K562 (cell line): Measurements from ENCODE around the gene MAP1S. TPM values are rescaled to one million over a fixed set of nuclear protein-coding genes. Genes with fewer than 3 reads are reported as not detected.
A peak's percentile ranks its signal among the peaks of the same experiment; 100 is the strongest.

Source experiments
- ATAC-seq: fragments of 200-7000 bp; cut with Tn5 transposase; 3 replicates; pipeline ENCODE4 v1.9.1; 2020; ENCODE audit warnings: moderate library complexity
- BruUV-seq: library from RNA; stranded (reverse); fragments of 400-500 nt; replicated peaks from 2 replicates; lab custom pipeline; 2021; lab: Mats Ljungman, UMichigan
- CTCF ChIA-PET: fragments of 300-600 bp; formaldehyde crosslinking; extraction: SDS; loops from one replicate; lab custom pipeline; 2021; ENCODE audit warnings: low intra/inter-chr PET ratio; lab: Yijun Ruan, JAX
- POLR2A ChIA-PET: fragments of 300-600, 350-650 bp; sonication (Branson Sonifier 250); formaldehyde crosslinking; extraction: SDS; loops from one replicate; lab custom pipeline; 2021; ENCODE audit warnings: antibody characterized with exemption, inconsistent platforms; lab: Yijun Ruan, JAX
- DNase-seq, 4 experiments: peaks; one replicate each; pipeline versions ENCODE4 v3.0.0 to v3.0.0-alpha.2; 2011 to 2018; ENCODE audit warnings: low spot score in 3 of 4, mixed read lengths in 3 of 4; ENCODE audit errors: extremely low read depth in 1 of 4
- FAIRE-seq: peaks from 2 replicates; lab custom pipeline; 2011; peaks lifted over from hg19 to GRCh38; lab: Jason Lieb, UNC
- H2AFZ ChIP-seq: 2 replicates; pipeline ENCODE4 v1.6.0; 2011; ENCODE audit warnings: low read depth, low read length, control low read depth, inconsistent platforms
- H3K27ac ChIP-seq: fragments of 200-600 bp; 3 replicates; pipeline ENCODE4 v1.8.0; 2011; ENCODE audit warnings: low read depth, mild to moderate bottlenecking, control low read depth, inconsistent platforms, low read length, moderate library complexity, mixed read lengths; ENCODE audit errors: extremely low read depth
- H3K27me3 ChIP-seq, 2 experiments: fragments of 300-600 bp in 1 of 2; 2 replicates in 1 of 2; 3 replicates in 1 of 2; pipeline versions ENCODE4 v1.6.0 to v1.8.0; 2011; ENCODE audit warnings: inconsistent platforms in 2 of 2, low read length in 2 of 2, mild to moderate bottlenecking in 1 of 2, mixed read lengths in 1 of 2, moderate library complexity in 1 of 2; ENCODE audit not compliant: control insufficient read depth in 2 of 2, insufficient read depth in 2 of 2
- H3K36me3 ChIP-seq: fragments of 300-600 bp; 3 replicates; pipeline ENCODE4 v1.8.0; 2011; ENCODE audit warnings: mild to moderate bottlenecking, low read length, inconsistent platforms; ENCODE audit not compliant: control insufficient read depth, insufficient read depth
- H3K4me1 ChIP-seq, 2 experiments: fragments of 200-600 bp in 1 of 2; replicated peaks in 1 of 2; 2 replicates in 1 of 2; 3 replicates in 1 of 2; pipeline versions ENCODE4 v1.5.1 to v1.8.0; 2011; ENCODE audit warnings: inconsistent platforms in 2 of 2, low read length in 2 of 2, mild to moderate bottlenecking in 1 of 2, mixed read lengths in 1 of 2, moderate library complexity in 1 of 2; ENCODE audit not compliant: control insufficient read depth in 2 of 2, insufficient read depth in 2 of 2
- H3K4me2 ChIP-seq: 2 replicates; pipeline ENCODE4 v1.6.1; 2011; ENCODE audit warnings: low read length, control low read depth, inconsistent platforms, mixed read lengths; ENCODE audit not compliant: insufficient read depth
- H3K4me3 ChIP-seq: fragments of 200-600 bp; sonication (generic), shearing (Covaris generic); 2 replicates; pipeline ENCODE4 v1.5.1; 2016; ENCODE audit warnings: control low read depth, inconsistent platforms
- H3K79me2 ChIP-seq: fragments of 200-600 bp; 3 replicates; pipeline ENCODE4 v1.8.0; 2011; ENCODE audit warnings: low read length, inconsistent platforms; ENCODE audit not compliant: control insufficient read depth, insufficient read depth
- H3K9ac ChIP-seq, 2 experiments: 2 replicates each; pipeline versions ENCODE4 v1.6.0 to v1.6.1; 2011; ENCODE audit warnings: low read depth in 2 of 2, low read length in 2 of 2, control low read depth in 1 of 2, inconsistent platforms in 1 of 2, mild to moderate bottlenecking in 1 of 2, mixed read lengths in 1 of 2; ENCODE audit not compliant: insufficient read depth in 1 of 2
- H3K9me1 ChIP-seq: one replicate; pipeline ENCODE4 v1.6.0; 2011; ENCODE audit warnings: inconsistent platforms, mild to moderate bottlenecking, low read length, moderate library complexity; ENCODE audit not compliant: control insufficient read depth, insufficient read depth
- H3K9me3 ChIP-seq: replicated peaks from 2 replicates; pipeline ENCODE4 v1.5.1; 2011; ENCODE audit warnings: low read depth, low read length, inconsistent platforms; ENCODE audit not compliant: control insufficient read depth, insufficient read depth
- H4K20me1 ChIP-seq: replicated peaks from 2 replicates; pipeline ENCODE4 v1.6.1; 2011; ENCODE audit warnings: low read length, inconsistent platforms, mixed read lengths; ENCODE audit not compliant: control insufficient read depth, insufficient read depth
- ARID2 ChIP-seq: fragments of 450-650 bp; IDR thresholded peaks from 2 replicates; pipeline ENCODE4 v1.6.1; 2017; ENCODE audit warnings: antibody characterized with exemption, mild to moderate bottlenecking
- ATF3 ChIP-seq, 2 experiments: fragments of 450-650 bp in 1 of 2; sonication (generic) in 1 of 2; formaldehyde crosslinking in 1 of 2; IDR thresholded peaks in 1 of 2; conservative IDR thresholded peaks in 1 of 2; 2 replicates each; pipeline versions ENCODE4 v1.6.1 to v1.8.1; 2016 to 2023; ENCODE audit warnings: mild to moderate bottlenecking in 2 of 2, moderate library complexity in 2 of 2, inconsistent platforms in 1 of 2, missing genetic modification reagents in 1 of 2
- CBX3 ChIP-seq, 2 experiments: IDR thresholded peaks; 1 replicate in 1 of 2; 2 replicates in 1 of 2; pipeline ENCODE4 v1.6.1; 2012; ENCODE audit warnings: inconsistent platforms in 2 of 2, low read length in 2 of 2, borderline replicate concordance in 1 of 2, control low read depth in 1 of 2
- CEBPG ChIP-seq, 3 experiments: fragments of 200-800 bp in 1 of 3; sonication (Bioruptor generic) in 1 of 3; sonication (generic) in 1 of 3; formaldehyde crosslinking in 1 of 3; IDR thresholded peaks in 2 of 3; conservative IDR thresholded peaks in 1 of 3; 2 replicates each; pipeline versions ENCODE4 v1.6.1 to v1.8.0; 2016 to 2022; ENCODE audit warnings: missing compliant biosample characterization in 2 of 3, missing genetic modification characterization in 2 of 3, mild to moderate bottlenecking in 1 of 3, missing genetic modification reagents in 1 of 3
- CHCHD3 ChIP-seq: fragments of 250-450 bp; sonication (Bioruptor Pico); IDR thresholded peaks from 2 replicates; pipeline ENCODE4 v2.1.2; 2022; ENCODE audit warnings: mild to moderate bottlenecking
- CHD1 ChIP-seq: fragments of 200-600 bp; sonication (generic); IDR thresholded peaks from one replicate; pipeline ENCODE4 v1.6.1; 2012; ENCODE audit warnings: mild to moderate bottlenecking, moderate library complexity, low read length, inconsistent platforms
- CREB3 ChIP-seq: fragments of 450-650 bp; conservative IDR thresholded peaks from 2 replicates; pipeline ENCODE4 v1.6.1; 2016; ENCODE audit warnings: missing genetic modification characterization, low read depth, mild to moderate bottlenecking, missing compliant biosample characterization, moderate library complexity
- HNRNPUL1 ChIP-seq: fragments of 200-400 bp; formaldehyde crosslinking; IDR thresholded peaks from 2 replicates; pipeline ENCODE4 v1.6.1; 2017; ENCODE audit warnings: low read length
- NFRKB ChIP-seq: fragments of 450-650 bp; IDR thresholded peaks from 2 replicates; pipeline ENCODE4 v1.6.1; 2016; ENCODE audit warnings: low read depth
- NR1H2 ChIP-seq: sonication (generic); formaldehyde crosslinking; IDR thresholded peaks from 2 replicates; pipeline ENCODE4 v1.4.0; 2020; ENCODE audit warnings: mild to moderate bottlenecking, missing genetic modification reagents
- NR2C1 ChIP-seq, 2 experiments: fragments of 450-650 bp; IDR thresholded peaks; 2 replicates each; pipeline ENCODE4 v1.6.1; 2017; ENCODE audit warnings: mild to moderate bottlenecking in 2 of 2, antibody characterized with exemption in 1 of 2, inconsistent platforms in 1 of 2, missing compliant biosample characterization in 1 of 2, missing genetic modification characterization in 1 of 2
- PHF8 ChIP-seq: fragments of 200-600 bp; sonication (generic); IDR thresholded peaks from 2 replicates; pipeline ENCODE4 v1.6.1; 2012; ENCODE audit warnings: mixed run types, mild to moderate bottlenecking, inconsistent platforms, low read length, moderate library complexity, borderline replicate concordance
- RERE ChIP-seq: sonication (generic); formaldehyde crosslinking; IDR thresholded peaks from 2 replicates; pipeline ENCODE4 v1.8.0; 2023; ENCODE audit warnings: missing genetic modification reagents, mild to moderate bottlenecking, borderline replicate concordance
- WGBS: fragments of 100-300 bp; shearing (Covaris generic); methylation state at CpG from one replicate; pipeline ENCODE4 v1.1.6; 2016; ENCODE audit warnings: low coverage, mixed read lengths; ENCODE audit not compliant: insufficient coverage; ENCODE audit errors: missing lambda C conversion rate; 5-methylcytosine and 5-hydroxymethylcytosine counted together
- in situ Hi-C: fragments of 300-500 bp; cut with MboI; formaldehyde crosslinking; loops from 4 replicates; pipeline ENCODE4 v1.15.0; 2018; ENCODE audit warnings: inconsistent platforms, mixed read lengths
- intact Hi-C: fragments of 100-400 bp; cut with micrococcal nuclease; formaldehyde crosslinking; loops from 2 replicates; pipeline ENCODE4 v1.14.2; 2022
- polyA plus RNA-seq, 8 experiments: library from polyadenylated mRNA; depleted of rRNA in 4 of 8; stranded (reverse) in 5 of 8; unstranded in 3 of 8; fragments of >200 nt; fragmentation: Nextera tagmentation in 2 of 8; fragmentation: Illumina TruSeq in 1 of 8; extraction: Ambion mirVana in 2 of 8; extraction: Trizol in 1 of 8; gene quantifications; 2 replicates each; pipeline versions ENCODE4 v1.2.1 to v1.2.3, GENCODE V29; 2011 to 2014; ENCODE audit warnings: inconsistent platforms in 1 of 8, missing spikeins in 1 of 8
- total RNA-seq, 7 experiments: library from RNA; depleted of rRNA in 6 of 7; stranded (reverse); fragments of >200 nt in 6 of 7; fragmentation: Illumina TruSeq in 2 of 7; extraction: Trizol in 2 of 7; gene quantifications; 2 replicates each; pipeline versions ENCODE4 v1.2.1 to v1.2.3, GENCODE V29; 2011 to 2021; ENCODE audit warnings: low replicate concordance in 1 of 7

Gene MAP1S
- total and polyA plus RNA-seq, 9 of the 15 experiments (the other 6 are each of a cell fraction or from before 2014, with no cell fraction given), result 2.0 to 81.0 (median 9.5) TPM

GRCh38 chr19:17751912-17752273 is 32.6 kb downstream of the MAP1S start:
- no peaks in the 10 kb centered on the region for H3K9me3 ChIP-seq
- TSS peak; percentile 69 for BruUV-seq
- CTCF ChIA-PET, result no interaction called here
- H3K4me1 ChIP-seq, result peaks cover 14 to 48% of the 10 kb centered on the region in 2 experiments
- ATAC-seq, result no peak
- peak overlapping the region; percentile 84 for H2AFZ ChIP-seq
- H4K20me1 ChIP-seq, result no peaks in the 10 kb centered on the region; the same call in 1 of the 2 replicates
- H3K27me3 ChIP-seq, result no peaks in the 10 kb centered on the region
- peaks cover 35% of the 10 kb centered on the region; the same call in 2 of the 3 replicates for H3K36me3 ChIP-seq
- no peaks in the 10 kb centered on the region for H3K9me1 ChIP-seq
- POLR2A ChIA-PET, result interaction anchor here (0.6 to 4.6 kb wide), 8 partner anchors 9 to 135 kb away, joined by 3 to 29 read pairs (median 5); no protein-coding TSS in a partner anchor
- intact Hi-C loops (no loop called here), in situ Hi-C loops (no loop called here)
- H3K79me2 ChIP-seq, result peaks cover 48% of the 10 kb centered on the region
- no peak for FAIRE-seq
- DNase-seq, result no peak
- H3K27ac ChIP-seq, result peak overlapping the region; percentile 92
- H3K9ac ChIP-seq, result peak overlapping the region; percentile 91 to 93
- H3K4me2 ChIP-seq, result peak overlapping the region; percentile 95
- H3K4me3 ChIP-seq, result peak overlapping the region; percentile 70
- 4% methylated on average over 2 of the region's 2 CpGs for WGBS
- TF ChIP-seq CREB3 (tag) (0 out of 2 replicates have a peak, but pooled peaks have one; percentile 3), ARID2 (peak; percentile 2; the same call in 1 of the 2 replicates), NR2C1 (IDR thresholded peaks at IDR 0.05) (no peak), NR2C1 (tag; IDR thresholded peaks at IDR 0.05) (no peak), CEBPG (CRISPR knock-in tag; IDR thresholded peaks at IDR 0.05) (peak; percentile 72), CEBPG (tag; conservative IDR thresholded peaks at IDR 0.05 in 1 of 2, IDR thresholded peaks at IDR 0.05 in 1 of 2) (peak in 1 of 2 experiments; percentile 34; a peak in 1 of 4 replicates), CHCHD3 (CRISPR knock-in tag) (no peak), NFRKB (0 out of 2 replicates have a peak, but pooled peaks have one; percentile 18), RERE (CRISPR knock-in tag) (no peak), ATF3 (IDR thresholded peaks at IDR 0.05) (peak; percentile 18; the same call in 1 of the 2 replicates), ATF3 (CRISPR knock-in tag; conservative IDR thresholded peaks at IDR 0.05) (no peak), CHD1 (no peak), HNRNPUL1 (no peak), NR1H2 (CRISPR knock-in tag) (no peak), PHF8 (no peak), CBX3 (IDR thresholded peaks at IDR 0.05; ENCODE audit: borderline replicate concordance in 1 of 2, low read length in 2 of 2) (no peak)
